DMS53 (cell line): ENCODE measurements around the gene KRT73.

Experiments used
- DNase-seq: peaks from one replicate; lab custom pipeline; 2025; lab: John Stamatoyannopoulos, UW

KRT73 gene

GRCh38 chr12:52618216-52618615, at the start of gene KRT73:
Gene KRT73 (minus strand): TSS chr12:52618559. CDS start chr12:52618524, 35 bp downstream.
- DNase-seq = no peak

GRCh38 chr12:52667931-52668330, 49.6 kb upstream of the KRT73 start:
- DNase-seq = no peak

GRCh38 chr12:52667509-52667908, 49.1 kb upstream of the KRT73 start:
- DNase-seq = peak; percentile 4

DNA sequence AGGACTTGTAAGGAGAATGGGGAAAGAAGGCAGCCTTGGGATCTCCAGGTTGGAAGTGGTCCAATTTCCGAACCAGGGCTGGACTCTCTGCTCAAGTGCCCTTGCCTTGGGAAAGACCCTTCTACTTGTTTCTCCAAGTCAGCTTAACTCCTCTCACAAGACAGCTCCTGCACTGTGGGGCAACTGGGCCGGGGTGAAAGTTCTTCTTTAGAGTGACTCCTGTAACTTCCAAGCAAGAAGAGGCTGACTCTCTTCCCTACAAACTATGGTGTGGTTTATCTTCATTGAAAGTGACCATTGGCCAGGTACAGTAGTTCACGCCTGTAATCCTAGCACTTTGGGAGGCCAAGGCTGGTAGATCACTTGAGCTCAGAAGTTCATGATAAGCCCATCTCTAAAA, 48.1 kb upstream of the KRT73 start:
- DNase-seq = no peak

DNA sequence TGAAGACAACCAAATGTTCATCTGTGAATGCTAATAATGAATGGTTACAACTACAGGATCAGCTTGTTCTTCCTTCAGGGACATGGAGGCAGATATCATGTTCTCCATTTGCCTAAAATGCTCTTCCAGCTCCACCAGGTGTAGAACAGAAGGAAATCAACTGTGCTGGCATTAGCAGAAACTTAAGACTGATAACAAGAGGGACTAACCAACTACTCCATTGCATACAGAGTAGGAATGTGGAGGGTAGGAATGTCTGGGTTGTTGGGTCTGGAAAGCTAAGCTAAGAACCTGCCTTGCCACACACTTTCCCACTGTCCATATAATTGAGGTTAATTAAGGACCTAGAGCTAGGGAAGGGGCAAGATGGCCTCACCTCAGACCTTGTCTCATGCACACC, 45.1 kb upstream of the KRT73 start:
- no peak for DNase-seq

GRCh38 chr12:52662918-52663229, 44.5 kb upstream of the KRT73 start:
- DNase-seq = no peak

GRCh38 chr12:52662093-52662917, 43.9 kb upstream of the KRT73 start:
- no peak for DNase-seq

- no peak for DNase-seq
Measured at GRCh38 chr12:52661668-52662067, 43.3 kb upstream of the KRT73 start.

- DNase-seq = no peak
Measured at GRCh38 chr12:52660934-52661499, 42.7 kb upstream of the KRT73 start.

- no peak for DNase-seq
Measured at GRCh38 chr12:52659951-52660350, 41.6 kb upstream of the KRT73 start.

DNA sequence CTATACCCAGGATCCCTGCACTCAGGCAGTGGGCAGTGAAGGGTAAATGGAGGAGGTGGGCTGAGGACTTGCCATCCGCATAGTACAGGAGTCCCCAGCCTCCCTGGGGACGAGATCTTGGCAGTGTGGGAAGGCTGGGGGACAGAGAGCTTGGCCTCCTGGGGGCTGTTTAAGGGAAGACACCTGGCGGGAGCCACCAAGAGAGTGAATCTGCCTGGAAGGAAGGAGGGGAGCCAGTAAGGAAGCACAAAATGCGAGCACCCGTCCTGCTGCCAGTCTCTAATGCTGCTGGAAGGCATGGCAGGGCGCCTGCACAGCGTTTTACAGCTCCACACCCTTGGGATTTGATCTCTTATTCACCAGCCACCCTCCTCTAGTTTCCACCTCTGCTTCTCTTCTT, 41.0 kb upstream of the KRT73 start:
- DNase-seq = no peak

DNA sequence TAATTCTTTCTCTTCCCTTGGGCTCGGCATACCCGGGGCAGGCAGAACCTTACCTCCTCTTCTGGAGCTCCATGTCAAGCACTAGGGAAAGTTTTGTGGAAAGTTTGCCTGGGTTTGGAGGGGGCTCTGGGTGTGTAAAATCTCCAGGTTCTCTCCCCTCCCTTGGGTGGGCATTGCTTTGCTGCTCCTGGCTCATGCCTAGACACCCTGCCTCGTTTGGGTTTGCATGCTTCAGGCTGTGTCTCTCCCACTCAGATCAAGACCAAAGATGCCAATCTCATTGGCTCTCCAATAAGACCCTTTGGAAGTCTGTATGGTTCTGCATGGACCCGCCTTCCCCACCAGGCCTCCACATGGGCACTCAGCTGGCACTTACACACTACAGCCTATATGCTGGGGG, 39.8 kb upstream of the KRT73 start:
- DNase-seq = no peak

GRCh38 chr12:52657250-52657902, 39.0 kb upstream of the KRT73 start:
- DNase-seq = no peak

- no peak for DNase-seq
Measured at GRCh38 chr12:52656616-52657015, 38.3 kb upstream of the KRT73 start.

GRCh38 chr12:52655720-52656124, 37.4 kb upstream of the KRT73 start:
- DNase-seq = no peak

GRCh38 chr12:52655251-52655650, 36.9 kb upstream of the KRT73 start:
- DNase-seq = no peak

GRCh38 chr12:52651726-52652261, 33.4 kb upstream of the KRT73 start, which contains the start of gene KRT2:
Gene KRT2 (minus strand): TSS chr12:52652211. CDS start chr12:52652142, 69 bp downstream.
- DNase-seq = no peak

- peak; percentile 9 for DNase-seq
Measured at GRCh38 chr12:52650520-52651081, 32.2 kb upstream of the KRT73 start.

- DNase-seq = no peak
Measured at GRCh38 chr12:52649066-52649465, 30.7 kb upstream of the KRT73 start.

DNA sequence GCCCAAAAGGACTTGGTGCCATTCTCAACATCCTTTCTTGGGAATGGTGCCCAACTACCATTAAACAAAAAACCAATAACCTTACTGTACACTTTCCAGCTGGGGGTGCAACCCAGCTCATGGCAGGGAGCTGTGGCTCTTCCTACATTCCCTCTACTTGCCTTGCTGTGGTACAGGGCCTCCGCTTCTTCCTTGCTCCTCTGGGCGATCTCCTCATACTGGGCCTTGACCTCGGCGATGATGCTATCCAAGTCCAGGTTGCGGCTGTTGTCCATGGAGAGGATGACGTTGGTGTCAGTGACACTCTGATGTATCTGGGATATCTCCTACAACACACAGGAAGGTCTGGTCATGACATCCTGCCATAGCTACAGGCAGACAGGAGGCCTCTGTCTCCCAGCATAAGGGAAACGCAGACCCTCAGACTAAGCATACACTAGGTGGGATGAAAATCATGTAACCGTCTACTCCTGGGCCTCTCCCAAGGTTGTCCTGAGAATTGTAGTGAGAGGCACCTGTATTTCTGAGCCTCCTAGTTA, 29.7 kb upstream of the KRT73 start:
- no peak for DNase-seq

DNA sequence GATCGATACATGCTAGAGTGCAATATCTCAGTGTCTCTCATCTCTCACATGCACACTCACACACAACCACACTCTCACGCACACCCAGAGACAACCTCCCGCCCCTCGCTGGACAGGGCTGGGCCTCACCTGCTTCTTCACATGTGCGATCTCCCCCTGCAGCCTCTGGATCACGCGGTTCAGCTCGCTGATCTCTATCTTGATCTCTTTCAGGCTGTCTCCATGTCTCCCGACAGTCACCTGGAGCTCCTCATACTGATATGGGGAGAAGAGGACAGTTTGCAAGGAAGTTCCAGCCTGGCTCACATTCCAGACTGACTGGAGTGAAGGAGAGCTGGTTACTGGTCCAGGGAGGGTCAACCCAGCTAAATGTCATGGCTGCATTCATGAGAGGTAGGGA, 29.2 kb upstream of the KRT73 start:
- no peak for DNase-seq

DNA sequence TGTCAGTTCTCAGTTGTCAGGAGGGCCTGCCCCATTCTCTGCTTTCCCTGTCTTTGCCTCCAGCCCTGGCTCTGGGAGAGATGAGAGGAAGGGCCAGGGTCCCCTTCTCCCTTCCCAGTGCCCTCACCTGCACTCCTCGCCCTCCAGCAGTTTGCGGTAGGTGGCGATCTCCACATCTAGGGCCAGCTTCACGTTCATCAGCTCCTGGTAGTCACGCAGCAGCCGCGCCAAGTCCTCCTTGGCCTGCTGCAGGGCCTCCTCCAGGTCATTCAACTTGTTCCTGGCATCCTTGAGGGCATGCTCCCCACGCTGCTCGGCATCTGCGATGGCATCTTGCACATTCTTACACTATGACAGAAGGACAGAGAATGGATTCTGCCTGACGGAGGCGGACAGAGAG, 28.3 kb upstream of the KRT73 start:
- DNase-seq = no peak
